Measurements from ENCODE around the gene IMPA2. TPM values are rescaled to one million over a fixed set of nuclear protein-coding genes. Genes with fewer than 3 reads are reported as not detected.

The IMPA2 gene
- total RNA-seq, 1 experiment from 2014 or later = 34.8 TPM

DNA sequence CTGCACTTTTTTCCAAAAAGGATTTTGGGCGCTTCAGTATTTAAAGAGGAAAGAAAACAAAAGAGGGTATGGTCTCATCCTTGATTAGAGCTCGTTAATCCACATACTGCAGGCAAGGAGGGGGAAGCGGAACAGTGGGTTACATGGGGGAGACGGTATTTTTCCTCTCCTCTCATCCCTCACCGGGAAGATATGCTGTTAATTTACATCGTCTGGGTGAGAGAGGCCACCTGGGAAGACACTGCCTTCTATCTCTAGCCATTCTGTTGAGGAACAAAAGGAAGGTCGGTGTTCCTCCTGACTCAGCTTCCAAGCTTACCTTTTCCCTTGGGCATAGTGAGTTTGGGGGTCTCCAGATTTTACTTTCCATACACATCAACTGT lies 52.3 kb downstream of the IMPA2 start:
- Mint-ChIP-seq H3K36me3 (ENCODE audit: insufficient read depth, unreplicated experiment) (peaks cover 2% of the 10 kb centered on the region), H3K27me3 (ENCODE audit: unreplicated experiment) (no peaks in the 10 kb centered on the region), H3K9me3 (ENCODE audit: low read depth, unreplicated experiment) (no peaks in the 10 kb centered on the region), H3K27ac (ENCODE audit: unreplicated experiment) (no peak overlapping the region), H3K4me3 (ENCODE audit: low read depth, unreplicated experiment) (no peak overlapping the region), H3K4me1 (ENCODE audit: low read depth, unreplicated experiment) (no peaks in the 10 kb centered on the region)
- intact Hi-C loops (cut with micrococcal nuclease; ENCODE audit: unreplicated experiment) = no loop called here
- no peak for DNase-seq
- BruUV-seq (replicated peaks) = no TSS peak
- TF ChIP-seq, protein P1, sequence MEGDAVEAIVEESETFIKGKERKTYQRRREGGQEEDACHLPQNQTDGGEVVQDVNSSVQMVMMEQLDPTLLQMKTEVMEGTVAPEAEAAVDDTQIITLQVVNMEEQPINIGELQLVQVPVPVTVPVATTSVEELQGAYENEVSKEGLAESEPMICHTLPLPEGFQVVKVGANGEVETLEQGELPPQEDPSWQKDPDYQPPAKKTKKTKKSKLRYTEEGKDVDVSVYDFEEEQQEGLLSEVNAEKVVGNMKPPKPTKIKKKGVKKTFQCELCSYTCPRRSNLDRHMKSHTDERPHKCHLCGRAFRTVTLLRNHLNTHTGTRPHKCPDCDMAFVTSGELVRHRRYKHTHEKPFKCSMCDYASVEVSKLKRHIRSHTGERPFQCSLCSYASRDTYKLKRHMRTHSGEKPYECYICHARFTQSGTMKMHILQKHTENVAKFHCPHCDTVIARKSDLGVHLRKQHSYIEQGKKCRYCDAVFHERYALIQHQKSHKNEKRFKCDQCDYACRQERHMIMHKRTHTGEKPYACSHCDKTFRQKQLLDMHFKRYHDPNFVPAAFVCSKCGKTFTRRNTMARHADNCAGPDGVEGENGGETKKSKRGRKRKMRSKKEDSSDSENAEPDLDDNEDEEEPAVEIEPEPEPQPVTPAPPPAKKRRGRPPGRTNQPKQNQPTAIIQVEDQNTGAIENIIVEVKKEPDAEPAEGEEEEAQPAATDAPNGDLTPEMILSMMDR (IDR thresholded peaks at IDR 0.05; ENCODE audit: unreplicated experiment) = no peak
- CTCF ChIA-PET = no interaction called here

DNA sequence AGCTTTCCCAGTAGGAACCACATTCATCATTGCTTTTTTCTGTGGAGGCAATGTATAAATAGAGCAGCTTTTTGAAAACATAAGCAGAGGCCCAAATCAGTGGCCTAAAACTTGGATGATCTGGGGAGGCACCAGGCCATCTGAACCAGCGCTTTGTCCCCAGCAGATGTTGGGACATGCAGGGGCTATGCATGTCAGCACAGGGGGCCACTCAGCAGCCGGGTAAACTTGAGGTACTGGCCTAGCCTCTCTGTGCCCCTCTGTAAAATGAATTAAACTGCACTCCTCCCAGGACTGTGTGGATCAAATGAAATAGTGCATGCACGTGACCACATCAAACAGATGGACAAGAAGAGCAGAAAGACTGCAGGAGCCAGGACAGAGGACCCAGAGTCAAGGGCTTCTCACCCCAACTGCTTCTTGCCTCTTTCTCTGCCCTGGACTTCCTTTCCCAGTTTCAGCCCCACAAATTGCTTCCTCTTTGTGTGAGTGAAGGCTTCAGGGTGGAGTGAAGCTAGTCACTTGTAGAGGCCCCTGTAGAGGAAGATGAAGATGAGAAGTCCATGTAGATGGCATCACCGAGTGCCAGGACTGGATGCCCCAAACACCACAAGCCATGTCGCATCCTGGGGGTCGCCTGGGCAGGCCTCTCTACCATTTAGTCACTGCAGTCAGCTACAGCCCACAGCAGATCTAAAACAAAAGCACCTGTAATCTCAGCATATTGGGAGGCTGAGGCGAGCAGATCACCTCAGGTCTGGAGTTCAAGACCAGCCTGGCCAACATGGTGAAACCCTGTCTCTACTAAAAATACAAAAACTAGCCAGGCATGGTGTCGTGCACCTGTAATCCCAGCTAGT lies 53.2 kb downstream of the IMPA2 start:
- BruUV-seq (replicated peaks) = no TSS peak
- Mint-ChIP-seq H3K4me1 (ENCODE audit: low read depth, unreplicated experiment) (no peaks in the 10 kb centered on the region), H3K27ac (ENCODE audit: unreplicated experiment) (no peak overlapping the region), H3K4me3 (ENCODE audit: low read depth, unreplicated experiment) (no peak overlapping the region), H3K27me3 (ENCODE audit: unreplicated experiment) (no peaks in the 10 kb centered on the region), H3K9me3 (ENCODE audit: low read depth, unreplicated experiment) (no peaks in the 10 kb centered on the region), H3K36me3 (ENCODE audit: insufficient read depth, unreplicated experiment) (peaks cover 6% of the 10 kb centered on the region)
- DNase-seq = no peak
- TF ChIP-seq, protein P1 (IDR thresholded peaks at IDR 0.05; ENCODE audit: unreplicated experiment) = no peak
- intact Hi-C loops (cut with micrococcal nuclease; ENCODE audit: unreplicated experiment) = loop anchor here (5.0 kb wide), 1 partner anchor 377 kb away; no protein-coding TSS in a partner anchor
- CTCF ChIA-PET = no interaction called here

DNA sequence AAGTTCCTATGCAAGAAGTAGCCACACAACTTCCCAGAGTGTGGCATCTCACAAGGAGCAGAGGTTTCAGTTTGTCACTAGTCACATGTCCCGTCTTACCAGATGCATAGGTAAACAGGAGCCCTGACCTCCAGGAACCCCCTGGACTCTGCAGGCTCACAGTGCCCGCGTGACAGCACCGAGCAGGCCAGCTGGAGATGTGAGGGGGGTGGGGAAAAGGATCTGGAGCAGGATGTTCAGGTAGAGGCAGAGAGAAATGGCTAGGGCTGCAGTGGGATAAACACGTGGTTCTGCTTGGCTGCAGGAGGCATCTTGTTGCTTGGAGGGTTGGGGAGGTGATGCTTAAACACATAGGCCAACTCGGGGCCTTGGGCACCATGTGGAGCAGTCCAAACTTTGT lies 54.2 kb downstream of the IMPA2 start:
- Mint-ChIP-seq H3K27me3 (ENCODE audit: unreplicated experiment) (no peaks in the 10 kb centered on the region), H3K4me3 (ENCODE audit: low read depth, unreplicated experiment) (no peak overlapping the region), H3K36me3 (ENCODE audit: insufficient read depth, unreplicated experiment) (peaks cover 6% of the 10 kb centered on the region), H3K9me3 (ENCODE audit: low read depth, unreplicated experiment) (no peaks in the 10 kb centered on the region), H3K27ac (ENCODE audit: unreplicated experiment) (no peak overlapping the region), H3K4me1 (ENCODE audit: low read depth, unreplicated experiment) (no peaks in the 10 kb centered on the region)
- no peak for DNase-seq
- CTCF ChIA-PET = interaction anchor here (0.6 kb wide), 1 partner anchor 1934 kb away, joined by 3 read pairs; no protein-coding TSS in a partner anchor
- intact Hi-C loops (cut with micrococcal nuclease; ENCODE audit: unreplicated experiment) = loop anchor here (5.0 kb wide), 1 partner anchor 378 kb away; no protein-coding TSS in a partner anchor
- TF ChIP-seq, protein P1 (IDR thresholded peaks at IDR 0.05; ENCODE audit: unreplicated experiment) = no peak
- BruUV-seq (replicated peaks) = no TSS peak

DNA sequence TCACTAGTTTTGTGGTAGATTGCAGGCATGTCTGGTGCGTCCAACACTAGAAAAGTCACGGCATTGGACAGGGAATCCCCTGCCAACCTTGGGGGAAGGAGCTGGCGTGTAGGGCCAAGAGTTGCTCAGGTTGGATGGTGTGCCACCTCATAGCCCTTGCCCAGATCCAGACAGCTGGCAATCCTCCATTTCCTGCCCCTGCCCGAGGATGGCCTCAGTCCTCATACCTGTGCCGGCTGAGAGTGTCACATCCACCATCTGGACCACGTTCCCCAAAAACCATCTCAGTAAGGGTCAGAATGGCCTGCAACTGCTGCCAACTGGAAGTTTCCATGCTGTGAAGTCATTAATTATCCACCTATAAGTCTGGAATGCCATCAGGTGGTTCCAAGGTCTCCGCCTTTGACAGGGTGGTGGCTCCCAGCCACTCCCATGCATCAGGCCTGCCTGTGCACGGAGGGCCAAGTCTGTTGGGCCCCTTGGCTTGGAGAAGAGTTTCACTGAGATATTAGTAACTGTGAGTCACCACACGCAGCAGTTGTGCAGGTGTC lies 55.0 kb downstream of the IMPA2 start:
- TF ChIP-seq, protein P1 (IDR thresholded peaks at IDR 0.05; ENCODE audit: unreplicated experiment) = no peak
- Mint-ChIP-seq H3K36me3 (ENCODE audit: insufficient read depth, unreplicated experiment) (peaks cover 6% of the 10 kb centered on the region), H3K4me1 (ENCODE audit: low read depth, unreplicated experiment) (peaks cover under 1% of the 10 kb centered on the region), H3K27me3 (ENCODE audit: unreplicated experiment) (peaks cover 3% of the 10 kb centered on the region), H3K4me3 (ENCODE audit: low read depth, unreplicated experiment) (no peak overlapping the region), H3K27ac (ENCODE audit: unreplicated experiment) (no peak overlapping the region), H3K9me3 (ENCODE audit: low read depth, unreplicated experiment) (no peaks in the 10 kb centered on the region)
- intact Hi-C loops (cut with micrococcal nuclease; ENCODE audit: unreplicated experiment) = loop anchor here (5.0 kb wide), 1 partner anchor 379 kb away; no protein-coding TSS in a partner anchor
- CTCF ChIA-PET = interaction anchor here (0.5 kb wide), 1 partner anchor 701 kb away, joined by 3 read pairs; no protein-coding TSS in a partner anchor
- BruUV-seq (replicated peaks) = no TSS peak
- no peak for DNase-seq
